Measurements from ENCODE around the gene ARL5A. TPM values are rescaled to one million over a fixed set of nuclear protein-coding genes. Genes with fewer than 3 reads are reported as not detected.

Gene ARL5A
- total and polyA plus RNA-seq, 2 experiments from 2014 or later: 12.5 to 22.7 TPM

DNA sequence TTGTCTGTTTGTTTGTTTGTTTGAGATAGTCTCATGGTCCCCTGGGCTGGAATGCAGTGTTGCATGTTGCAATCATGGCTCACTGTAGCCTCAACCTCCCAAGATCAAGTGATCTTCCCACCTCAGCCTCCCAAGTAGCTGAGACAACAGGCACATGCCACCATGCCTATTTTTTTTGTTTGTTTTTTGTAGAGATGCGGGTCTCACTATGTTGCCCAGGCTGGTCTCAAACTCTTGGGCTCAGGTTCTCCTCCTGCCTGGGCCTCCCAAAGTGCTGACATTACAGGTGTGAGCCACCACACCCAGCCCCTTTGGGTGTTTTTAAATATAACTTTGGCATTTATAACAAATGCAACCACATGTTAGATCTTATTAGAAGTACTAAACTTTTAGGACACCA, 37.5 kb downstream of the ARL5A start:
- H3F3A ChIP-seq (ENCODE audit: insufficient read depth): no peaks in the 10 kb centered on the region
- no peaks in the 10 kb centered on the region for H4K20me1 ChIP-seq (ENCODE audit: insufficient read depth)
- peaks cover 4% of the 10 kb centered on the region for H3K4me1 ChIP-seq (ENCODE audit: insufficient read depth)
- H3K4me3 ChIP-seq: no peak overlapping the region
- no peak for DNase-seq
- peaks cover 12% of the 10 kb centered on the region for H3K36me3 ChIP-seq (ENCODE audit: low read depth)
- no peak overlapping the region for H3K4me2 ChIP-seq (ENCODE audit: unreplicated experiment)
- H3K27ac ChIP-seq: no peak overlapping the region
- WGBS, 2 experiments (ENCODE audit: low coverage in 1 of 2, low lambda C conversion rate in 2 of 2, missing lambda C conversion rate in 2 of 2): 88% methylated on average over 1 of the region's 1 CpG
- TF ChIP-seq EZH2phosphoT487 (IDR thresholded peaks at IDR 0.05; ENCODE audit: insufficient read depth, low read depth): no peak
- no peak for TF ChIP-seq EZH2 (IDR thresholded peaks at IDR 0.05; ENCODE audit: insufficient read depth, poor library complexity, severe bottlenecking)
- H3K9me2 ChIP-seq (ENCODE audit: insufficient read depth): no peaks in the 10 kb centered on the region
- no peak overlapping the region for H2AFZ ChIP-seq
- no peaks in the 10 kb centered on the region for H3K9me3 ChIP-seq (ENCODE audit: low read depth)
- in situ Hi-C loops (cut with MboI): no loop called here
- no peaks in the 10 kb centered on the region for H3K27me3 ChIP-seq (replicated peaks; ENCODE audit: insufficient read depth)
- H3K9ac ChIP-seq: no peak overlapping the region
- no peaks in the 10 kb centered on the region for H3K79me2 ChIP-seq (ENCODE audit: insufficient read depth)

DNA sequence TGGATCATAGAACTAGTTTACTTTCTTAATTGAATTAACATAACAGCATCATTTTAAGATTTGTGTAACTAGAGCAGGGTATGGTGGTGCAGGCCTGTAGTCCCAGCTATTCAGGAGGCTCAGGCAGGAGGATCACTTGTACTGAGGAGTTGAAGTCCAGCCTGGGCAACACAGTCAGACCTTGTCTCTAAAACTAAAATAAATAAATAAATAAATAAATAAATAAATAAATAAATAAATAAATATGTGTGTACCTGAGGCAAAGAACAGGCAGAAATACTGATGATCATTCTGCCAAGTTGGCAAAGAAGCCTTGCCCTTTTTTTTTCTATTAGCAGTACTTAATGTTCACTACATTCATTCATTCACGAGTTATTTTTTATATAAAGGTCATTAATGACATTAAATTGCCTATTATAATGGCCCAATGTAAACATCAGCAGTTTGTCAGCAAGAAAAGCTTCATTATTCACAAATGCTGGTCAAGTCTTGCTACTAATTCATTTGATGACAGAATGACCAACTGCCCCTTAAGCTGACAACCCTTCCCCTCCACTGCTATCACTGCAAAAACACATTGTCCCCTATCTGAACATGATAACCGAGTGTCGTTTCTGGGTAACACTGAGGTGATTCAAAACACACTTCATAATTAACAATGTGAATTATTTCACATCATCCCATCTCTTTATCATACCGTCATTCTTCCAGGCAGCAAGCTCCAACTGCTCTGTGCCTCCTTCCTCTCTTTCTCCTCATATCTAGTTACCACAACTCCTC, 39.0 kb downstream of the ARL5A start:
- no peaks in the 10 kb centered on the region for H3K27me3 ChIP-seq (replicated peaks; ENCODE audit: insufficient read depth)
- H3K4me1 ChIP-seq (ENCODE audit: insufficient read depth): no peaks in the 10 kb centered on the region
- DNase-seq: no peak
- no peaks in the 10 kb centered on the region for H3K79me2 ChIP-seq (ENCODE audit: insufficient read depth)
- no peak overlapping the region for H3K4me2 ChIP-seq (ENCODE audit: unreplicated experiment)
- in situ Hi-C loops (cut with MboI): no loop called here
- H3K9ac ChIP-seq: no peak overlapping the region
- H4K20me1 ChIP-seq (ENCODE audit: insufficient read depth): no peaks in the 10 kb centered on the region
- no peak overlapping the region for H3K4me3 ChIP-seq
- WGBS, 2 experiments (ENCODE audit: low coverage in 1 of 2, low lambda C conversion rate in 2 of 2, missing lambda C conversion rate in 2 of 2): 92 to 96% methylated on average over 4 of the region's 4 CpGs
- no peak overlapping the region for H3K27ac ChIP-seq
- no peaks in the 10 kb centered on the region for H3K9me3 ChIP-seq (ENCODE audit: low read depth)
- no peak for TF ChIP-seq EZH2 (IDR thresholded peaks at IDR 0.05; ENCODE audit: insufficient read depth, poor library complexity, severe bottlenecking)
- TF ChIP-seq EZH2phosphoT487 (IDR thresholded peaks at IDR 0.05; ENCODE audit: insufficient read depth, low read depth): no peak
- H3F3A ChIP-seq (ENCODE audit: insufficient read depth): no peaks in the 10 kb centered on the region
- no peak overlapping the region for H2AFZ ChIP-seq
- no peaks in the 10 kb centered on the region for H3K9me2 ChIP-seq (ENCODE audit: insufficient read depth)
- H3K36me3 ChIP-seq (ENCODE audit: low read depth): peaks cover 12% of the 10 kb centered on the region

DNA sequence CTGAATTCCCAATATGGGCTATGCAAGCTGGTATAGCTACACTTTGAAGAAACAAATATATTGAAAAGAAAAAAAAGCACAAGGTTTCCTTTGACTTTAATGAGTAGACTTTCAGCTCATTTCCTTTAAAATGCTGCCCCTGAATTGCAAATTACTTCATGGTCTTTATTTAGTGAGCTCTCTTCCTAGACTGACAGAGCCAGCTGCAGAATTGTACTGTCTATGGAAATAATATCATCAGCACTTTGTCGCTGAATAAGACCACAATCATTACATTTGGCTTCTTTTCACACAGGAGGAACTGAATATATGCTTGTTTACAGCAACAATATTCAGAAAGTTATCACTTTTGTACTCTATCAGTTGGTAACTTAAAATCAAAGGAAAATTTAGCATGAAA, 41.7 kb downstream of the ARL5A start:
- H3K9ac ChIP-seq: no peak overlapping the region
- H3K79me2 ChIP-seq (ENCODE audit: insufficient read depth): no peaks in the 10 kb centered on the region
- H4K20me1 ChIP-seq (ENCODE audit: insufficient read depth): no peaks in the 10 kb centered on the region
- no peak overlapping the region for H2AFZ ChIP-seq
- H3K4me2 ChIP-seq (ENCODE audit: unreplicated experiment): no peak overlapping the region
- no peaks in the 10 kb centered on the region for H3K27me3 ChIP-seq (replicated peaks; ENCODE audit: insufficient read depth)
- H3K9me3 ChIP-seq (ENCODE audit: low read depth): no peaks in the 10 kb centered on the region
- H3K36me3 ChIP-seq (ENCODE audit: low read depth): peaks cover 2% of the 10 kb centered on the region
- H3K27ac ChIP-seq: no peak overlapping the region
- H3K4me1 ChIP-seq (ENCODE audit: insufficient read depth): no peaks in the 10 kb centered on the region
- no peaks in the 10 kb centered on the region for H3K9me2 ChIP-seq (ENCODE audit: insufficient read depth)
- TF ChIP-seq EZH2 (IDR thresholded peaks at IDR 0.05; ENCODE audit: insufficient read depth, poor library complexity, severe bottlenecking) (no peak), EZH2phosphoT487 (IDR thresholded peaks at IDR 0.05; ENCODE audit: insufficient read depth, low read depth) (no peak)
- no peak for DNase-seq
- no peak overlapping the region for H3K4me3 ChIP-seq
- WGBS, 2 experiments (ENCODE audit: low coverage in 1 of 2, low lambda C conversion rate in 2 of 2, missing lambda C conversion rate in 2 of 2): 100% methylated on average over 1 of the region's 1 CpG
- in situ Hi-C loops (cut with MboI): no loop called here
- no peaks in the 10 kb centered on the region for H3F3A ChIP-seq (ENCODE audit: insufficient read depth)

DNA sequence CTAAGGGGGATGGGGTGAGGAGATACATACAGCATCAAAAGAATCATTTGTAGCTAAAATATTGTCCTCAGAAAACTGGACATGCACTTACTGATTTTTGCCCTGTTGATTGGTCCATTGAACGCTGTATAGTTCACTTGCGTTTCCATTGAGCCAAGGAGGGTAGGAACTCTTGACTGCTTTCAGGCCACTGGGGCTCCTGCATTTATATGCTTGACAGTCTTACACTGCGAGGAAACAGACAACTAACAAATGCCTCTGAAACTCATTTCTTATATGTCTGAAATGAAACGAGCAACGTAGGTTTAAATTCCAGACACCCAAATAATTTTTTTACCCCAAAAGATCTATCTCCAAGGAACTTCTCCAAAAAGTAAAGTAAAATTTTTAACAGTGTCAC, 42.1 kb downstream of the ARL5A start:
- H3K79me2 ChIP-seq (ENCODE audit: insufficient read depth): no peaks in the 10 kb centered on the region
- H3K9me2 ChIP-seq (ENCODE audit: insufficient read depth): no peaks in the 10 kb centered on the region
- TF ChIP-seq EZH2phosphoT487 (IDR thresholded peaks at IDR 0.05; ENCODE audit: insufficient read depth, low read depth): no peak
- TF ChIP-seq EZH2 (IDR thresholded peaks at IDR 0.05; ENCODE audit: insufficient read depth, poor library complexity, severe bottlenecking): no peak
- no peaks in the 10 kb centered on the region for H3F3A ChIP-seq (ENCODE audit: insufficient read depth)
- H3K9ac ChIP-seq: no peak overlapping the region
- no peaks in the 10 kb centered on the region for H4K20me1 ChIP-seq (ENCODE audit: insufficient read depth)
- no peaks in the 10 kb centered on the region for H3K4me1 ChIP-seq (ENCODE audit: insufficient read depth)
- no peaks in the 10 kb centered on the region for H3K36me3 ChIP-seq (ENCODE audit: low read depth)
- no peak for DNase-seq
- H3K4me3 ChIP-seq: no peak overlapping the region
- no peak overlapping the region for H2AFZ ChIP-seq
- no peaks in the 10 kb centered on the region for H3K27me3 ChIP-seq (replicated peaks; ENCODE audit: insufficient read depth)
- WGBS, 2 experiments (ENCODE audit: low coverage in 1 of 2, low lambda C conversion rate in 2 of 2, missing lambda C conversion rate in 2 of 2): 92% methylated on average over 5 of the region's 5 CpGs
- H3K4me2 ChIP-seq (ENCODE audit: unreplicated experiment): no peak overlapping the region
- in situ Hi-C loops (cut with MboI): no loop called here
- H3K9me3 ChIP-seq (ENCODE audit: low read depth): no peaks in the 10 kb centered on the region
- H3K27ac ChIP-seq: no peak overlapping the region
